H9 (cell line): ENCODE data around the gene MSANTD2. TPM values are rescaled to one million over a fixed set of nuclear protein-coding genes. Genes with fewer than 3 reads are reported as not detected.

Experiments used
- DNase-seq: peaks from one replicate; pipeline ENCODE4 v3.0.0-alpha.2; 2017
- H2AFZ ChIP-seq: one replicate; pipeline ENCODE4 v1.6.1; 2013; ENCODE audit warnings: mild to moderate bottlenecking, low read length, control low read depth, moderate library complexity
- H2AK5ac ChIP-seq: 2 replicates; pipeline ENCODE4 v1.6.1; 2013; ENCODE audit warnings: low read length, control low read depth, mixed read lengths; ENCODE audit not compliant: insufficient read length
- H2BK120ac ChIP-seq: one replicate; pipeline ENCODE4 v1.6.1; 2013; ENCODE audit warnings: low read depth, mild to moderate bottlenecking, low read length, control low read depth, inconsistent platforms; ENCODE audit not compliant: poor library complexity, severe bottlenecking
- H2BK12ac ChIP-seq: 2 replicates; pipeline ENCODE4 v1.6.1; 2013; ENCODE audit warnings: low read length, control low read depth, mixed read lengths, low read depth; ENCODE audit not compliant: insufficient read length
- H2BK15ac ChIP-seq: 2 replicates; pipeline ENCODE4 v1.6.1; 2013; ENCODE audit warnings: low read depth, low read length, control low read depth
- H2BK20ac ChIP-seq: one replicate; pipeline ENCODE4 v1.6.1; 2013; ENCODE audit warnings: low read depth, mild to moderate bottlenecking, low read length, control low read depth, inconsistent platforms; ENCODE audit not compliant: poor library complexity, severe bottlenecking
- H2BK5ac ChIP-seq: 2 replicates; pipeline ENCODE4 v1.6.1; 2013; ENCODE audit warnings: low read length, control low read depth, mixed read lengths; ENCODE audit not compliant: insufficient read length
- H3K14ac ChIP-seq: 2 replicates; pipeline ENCODE4 v1.6.1; 2013; ENCODE audit warnings: low read length, control low read depth; ENCODE audit not compliant: insufficient read depth
- H3K18ac ChIP-seq: 2 replicates; pipeline ENCODE4 v1.6.1; 2013; ENCODE audit warnings: low read depth, mild to moderate bottlenecking, mixed read lengths, low read length, control low read depth; ENCODE audit not compliant: insufficient read length
- H3K23ac ChIP-seq: 2 replicates; pipeline ENCODE4 v1.6.1; 2013; ENCODE audit warnings: low read length, control low read depth, mixed read lengths, low read depth; ENCODE audit not compliant: insufficient read length
- H3K23me2 ChIP-seq: 2 replicates; pipeline ENCODE4 v1.6.1; 2013; ENCODE audit warnings: low read depth, mild to moderate bottlenecking, mixed read lengths, low read length, control low read depth; ENCODE audit not compliant: insufficient read length, poor library complexity, severe bottlenecking
- H3K27ac ChIP-seq: 2 replicates; pipeline ENCODE4 v1.5.1; 2013; ENCODE audit warnings: low read length, control low read depth, mixed read lengths, low read depth; ENCODE audit not compliant: insufficient read length
- H3K27me3 ChIP-seq: 2 replicates; pipeline ENCODE4 v1.6.1; 2013; ENCODE audit warnings: low read length, control low read depth, inconsistent platforms; ENCODE audit not compliant: insufficient read depth
- H3K4ac ChIP-seq: 2 replicates; pipeline ENCODE4 v1.6.1; 2013; ENCODE audit warnings: low read depth, mild to moderate bottlenecking, control low read depth, inconsistent platforms, low read length, moderate library complexity
- H3K4me1 ChIP-seq: 2 replicates; pipeline ENCODE4 v1.6.1; 2013; ENCODE audit warnings: low read length, control low read depth, inconsistent platforms; ENCODE audit not compliant: insufficient read depth
- H3K4me2 ChIP-seq: 2 replicates; pipeline ENCODE4 v1.6.1; 2013; ENCODE audit warnings: low read length, control low read depth, mixed read lengths; ENCODE audit not compliant: insufficient read length, insufficient read depth
- H3K56ac ChIP-seq: 2 replicates; pipeline ENCODE4 v1.6.1; 2013; ENCODE audit warnings: low read depth, mild to moderate bottlenecking, mixed read lengths, low read length, control low read depth; ENCODE audit not compliant: insufficient read length
- H3K79me1 ChIP-seq: 2 replicates; pipeline ENCODE4 v1.6.1; 2013; ENCODE audit warnings: low read depth, mild to moderate bottlenecking, moderate library complexity, low read length, control low read depth, inconsistent platforms; ENCODE audit not compliant: insufficient read depth, poor library complexity, severe bottlenecking
- H3K79me2 ChIP-seq: 2 replicates; pipeline ENCODE4 v1.6.1; 2013; ENCODE audit warnings: low read length, control low read depth, inconsistent platforms; ENCODE audit not compliant: insufficient read depth
- H3K9ac ChIP-seq: 2 replicates; pipeline ENCODE4 v1.6.1; 2013; ENCODE audit warnings: low read length, control low read depth, mixed read lengths; ENCODE audit not compliant: insufficient read length; ENCODE audit errors: extremely low read depth
- H3K9me3 ChIP-seq: one replicate; pipeline ENCODE4 v1.6.1; 2013; ENCODE audit warnings: low read depth, low read length, inconsistent platforms; ENCODE audit not compliant: control insufficient read depth
- H3T11ph ChIP-seq: one replicate; pipeline ENCODE4 v1.6.1; 2013; ENCODE audit warnings: mild to moderate bottlenecking, low read length, control low read depth, inconsistent platforms
- H4K20me1 ChIP-seq: one replicate; pipeline ENCODE4 v1.6.1; 2013; ENCODE audit not compliant: control insufficient read depth, insufficient read length, insufficient read depth
- H4K5ac ChIP-seq: 2 replicates; pipeline ENCODE4 v1.6.1; 2013; ENCODE audit warnings: low read depth, mild to moderate bottlenecking, mixed read lengths, low read length, control low read depth; ENCODE audit not compliant: insufficient read length
- H4K8ac ChIP-seq: replicated peaks from 2 replicates; pipeline ENCODE4 v1.6.1; 2013; ENCODE audit warnings: low read length, control low read depth, mixed read lengths, low read depth; ENCODE audit not compliant: insufficient read length
- H4K91ac ChIP-seq: 2 replicates; pipeline ENCODE4 v1.6.1; 2013; ENCODE audit warnings: low read depth, mild to moderate bottlenecking, moderate library complexity, mixed read lengths, low read length, control low read depth; ENCODE audit not compliant: insufficient read length
- H3K27ac Mint-ChIP-seq, 3 experiments: 2 replicates in 2 of 3; 3 replicates in 1 of 3; pipeline ENCODE4 v1.8.0; 2020 to 2021; ENCODE audit warnings: mixed read lengths in 3 of 3, mild to moderate bottlenecking in 1 of 3, moderate library complexity in 1 of 3
- H3K27me3 Mint-ChIP-seq: 2 replicates; pipeline ENCODE4 v1.8.0; 2021; ENCODE audit warnings: low read depth, mild to moderate bottlenecking, moderate library complexity, mixed read lengths
- H3K36me3 Mint-ChIP-seq, 3 experiments: 2 replicates in 2 of 3; 3 replicates in 1 of 3; pipeline ENCODE4 v1.8.0; 2020 to 2021; ENCODE audit warnings: low read depth in 3 of 3, mixed read lengths in 3 of 3; ENCODE audit not compliant: insufficient read depth in 1 of 3
- H3K4me1 Mint-ChIP-seq, 2 experiments: 2 replicates each; pipeline ENCODE4 v1.8.0; 2020; ENCODE audit warnings: mixed read lengths in 2 of 2
- H3K4me3 Mint-ChIP-seq, 2 experiments: 2 replicates in 1 of 2; 3 replicates in 1 of 2; pipeline ENCODE4 v1.8.0; 2020 to 2021; ENCODE audit warnings: mild to moderate bottlenecking in 2 of 2, mixed read lengths in 2 of 2, moderate library complexity in 1 of 2
- H3K9me3 Mint-ChIP-seq, 2 experiments: 2 replicates in 1 of 2; 3 replicates in 1 of 2; pipeline ENCODE4 v1.8.0; 2020; ENCODE audit warnings: mild to moderate bottlenecking in 2 of 2, mixed read lengths in 2 of 2, moderate library complexity in 1 of 2
- WGBS: extraction: QIAGEN DNeasy Blood & Tissue Kit; methylation state at CpG from one replicate; pipeline ENCODE4 v1.1.7; 2013; ENCODE audit warnings: missing lambda C conversion rate, low lambda C conversion rate, mixed read lengths; ENCODE audit not compliant: insufficient read length; ENCODE audit errors: extremely low coverage; 5-methylcytosine and 5-hydroxymethylcytosine counted together
- total RNA-seq: library from RNA; stranded (reverse); gene quantifications from 2 replicates; pipeline ENCODE4 v1.2.1, GENCODE V29; 2021
- TF ChIP-seq, protein P1 (sequence below): fragments of 200-600 bp; sonication (generic); conservative IDR thresholded peaks from 3 replicates; pipeline ENCODE4 v1.8.0; 2021; ENCODE audit warnings: antibody characterized with exemption, mild to moderate bottlenecking

Gene MSANTD2
- total RNA-seq, 1 experiment from 2014 or later = 18.1 TPM

DNA sequence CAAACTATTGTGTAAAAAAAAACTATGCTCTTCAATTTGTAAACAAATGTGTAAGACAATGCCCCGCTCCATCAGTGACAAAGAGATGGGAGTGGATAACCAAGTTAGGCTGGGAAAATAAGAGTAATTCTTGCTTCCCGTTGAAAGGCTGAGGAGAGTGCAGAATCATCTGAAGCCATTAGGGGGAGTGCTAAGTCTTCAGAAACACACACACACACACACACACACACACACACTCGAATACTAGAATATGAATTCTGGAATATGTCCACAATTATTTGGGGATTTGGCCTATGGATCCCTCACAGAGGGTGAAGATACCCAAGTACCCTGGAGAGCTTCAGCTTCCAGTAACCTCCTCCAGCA lies 37.3 kb upstream of the MSANTD2 start:
- no peaks in the 10 kb centered on the region for H3K4me1 ChIP-seq
- H3K23ac ChIP-seq = no peak overlapping the region
- H2BK15ac ChIP-seq = no peak overlapping the region
- peak overlapping the region in 1 of 2 experiments; percentile 43; a peak in 2 of 5 replicates for H3K4me3 Mint-ChIP-seq
- H3K79me1 ChIP-seq = no peaks in the 10 kb centered on the region
- no peak overlapping the region for H2BK5ac ChIP-seq
- H3K4me2 ChIP-seq = no peak overlapping the region
- H3K27me3 Mint-ChIP-seq = peaks cover 45% of the 10 kb centered on the region
- H2AFZ ChIP-seq = no peak overlapping the region
- peaks cover 3% of the 10 kb centered on the region for H3K23me2 ChIP-seq
- H3K56ac ChIP-seq = no peak overlapping the region
- no peaks in the 10 kb centered on the region for H4K20me1 ChIP-seq
- WGBS = no CpG with 5 or more reads among the region's 3 CpGs
- H3K27ac ChIP-seq = no peak overlapping the region
- H3T11ph ChIP-seq = no peak overlapping the region
- no peak overlapping the region for H3K4ac ChIP-seq
- H2BK20ac ChIP-seq = no peak overlapping the region
- no peak overlapping the region for H3K9ac ChIP-seq
- no peaks in the 10 kb centered on the region for H3K36me3 Mint-ChIP-seq
- H3K9me3 ChIP-seq = no peaks in the 10 kb centered on the region
- no peak overlapping the region for H4K8ac ChIP-seq
- no peak overlapping the region for H3K14ac ChIP-seq
- no peak overlapping the region for H2BK12ac ChIP-seq
- H4K91ac ChIP-seq = no peak overlapping the region
- no peaks in the 10 kb centered on the region for H3K79me2 ChIP-seq
- H3K27ac Mint-ChIP-seq = no peak overlapping the region
- H3K27me3 ChIP-seq = peaks cover 48% of the 10 kb centered on the region
- TF ChIP-seq, protein P1, sequence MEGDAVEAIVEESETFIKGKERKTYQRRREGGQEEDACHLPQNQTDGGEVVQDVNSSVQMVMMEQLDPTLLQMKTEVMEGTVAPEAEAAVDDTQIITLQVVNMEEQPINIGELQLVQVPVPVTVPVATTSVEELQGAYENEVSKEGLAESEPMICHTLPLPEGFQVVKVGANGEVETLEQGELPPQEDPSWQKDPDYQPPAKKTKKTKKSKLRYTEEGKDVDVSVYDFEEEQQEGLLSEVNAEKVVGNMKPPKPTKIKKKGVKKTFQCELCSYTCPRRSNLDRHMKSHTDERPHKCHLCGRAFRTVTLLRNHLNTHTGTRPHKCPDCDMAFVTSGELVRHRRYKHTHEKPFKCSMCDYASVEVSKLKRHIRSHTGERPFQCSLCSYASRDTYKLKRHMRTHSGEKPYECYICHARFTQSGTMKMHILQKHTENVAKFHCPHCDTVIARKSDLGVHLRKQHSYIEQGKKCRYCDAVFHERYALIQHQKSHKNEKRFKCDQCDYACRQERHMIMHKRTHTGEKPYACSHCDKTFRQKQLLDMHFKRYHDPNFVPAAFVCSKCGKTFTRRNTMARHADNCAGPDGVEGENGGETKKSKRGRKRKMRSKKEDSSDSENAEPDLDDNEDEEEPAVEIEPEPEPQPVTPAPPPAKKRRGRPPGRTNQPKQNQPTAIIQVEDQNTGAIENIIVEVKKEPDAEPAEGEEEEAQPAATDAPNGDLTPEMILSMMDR = no peak; the same call in 2 of the 3 replicates
- H3K4me1 Mint-ChIP-seq = peaks cover 16 to 37% of the 10 kb centered on the region in 2 experiments
- no peak overlapping the region for H3K18ac ChIP-seq
- H2AK5ac ChIP-seq = no peak overlapping the region
- no peak overlapping the region for H2BK120ac ChIP-seq
- peaks cover 0 to 2% of the 10 kb centered on the region in 2 experiments; a peak in 1 of 5 replicates for H3K9me3 Mint-ChIP-seq
- no peak overlapping the region for H4K5ac ChIP-seq
- peak; percentile 46 for DNase-seq
